H1 (cell line): ENCODE data around the gene FRMD4B. TPM values are rescaled to one million over a fixed set of nuclear protein-coding genes. Genes with fewer than 3 reads are reported as not detected.

Source experiments
- BACH1 ChIP-seq: IDR thresholded peaks from 2 replicates; pipeline ENCODE4 v1.6.1; 2012; ENCODE audit warnings: low read length, improper control_type of control experiment
- RXRA ChIP-seq: IDR thresholded peaks from 2 replicates; pipeline ENCODE4 v1.6.1; 2011; ENCODE audit warnings: low read depth, mild to moderate bottlenecking, low read length, moderate library complexity; ENCODE audit not compliant: insufficient read depth
- polyA plus RNA-seq, 7 experiments: library from polyadenylated mRNA; depleted of rRNA in 3 of 7; stranded (reverse) in 5 of 7; unstranded in 2 of 7; fragments of >200 nt in 5 of 7; fragments of 200-250 nt in 2 of 7; gene quantifications; 1 replicate in 5 of 7; 2 replicates in 1 of 7; 4 replicates in 1 of 7; pipeline versions ENCODE4 v1.2.1 to v1.2.3, GENCODE V29; 2011 to 2013; ENCODE audit warnings: missing spikeins in 2 of 7, mixed read lengths in 2 of 7
- total RNA-seq: library from RNA; stranded (reverse); fragmentation: NEBNext Ultra II Directional; extraction: Animal tissue kit (Norgen Biotek cat#: 25700); gene quantifications from 2 replicates; pipeline ENCODE4 v1.2.1, GENCODE V29; 2021
- TF ChIP-seq, protein P1 (sequence below): IDR thresholded peaks from 2 replicates; pipeline ENCODE4 v1.6.1; 2012; ENCODE audit warnings: low read length, inconsistent platforms

Gene FRMD4B
- total and polyA plus RNA-seq, 2 of the 8 experiments (the other 6 are each of a cell fraction or from before 2014, with no cell fraction given): 2.7 to 7.2 TPM

DNA sequence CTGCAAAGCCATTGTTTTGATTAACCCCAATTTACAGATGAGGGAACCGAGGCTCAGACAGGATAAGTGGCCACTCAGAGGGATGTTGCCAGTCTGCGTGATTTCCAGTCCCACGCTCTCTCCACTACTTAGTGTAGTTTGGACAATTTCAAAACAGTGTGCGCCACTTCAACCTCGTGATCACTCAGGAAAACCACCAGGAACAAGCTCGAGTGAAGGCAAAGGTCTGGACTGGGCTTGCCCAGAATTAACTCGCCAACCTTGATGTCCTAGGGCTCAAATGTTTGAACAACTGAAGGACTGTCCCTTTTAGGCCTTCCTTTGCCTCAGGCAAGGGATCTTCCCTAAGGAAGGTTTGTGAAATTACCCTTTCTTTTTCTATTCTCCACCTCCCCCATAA is 139.3 kb downstream of the FRMD4B start (continued):
- TF ChIP-seq RXRA (no peak), BACH1 (no peak)
- TF ChIP-seq, protein P1, sequence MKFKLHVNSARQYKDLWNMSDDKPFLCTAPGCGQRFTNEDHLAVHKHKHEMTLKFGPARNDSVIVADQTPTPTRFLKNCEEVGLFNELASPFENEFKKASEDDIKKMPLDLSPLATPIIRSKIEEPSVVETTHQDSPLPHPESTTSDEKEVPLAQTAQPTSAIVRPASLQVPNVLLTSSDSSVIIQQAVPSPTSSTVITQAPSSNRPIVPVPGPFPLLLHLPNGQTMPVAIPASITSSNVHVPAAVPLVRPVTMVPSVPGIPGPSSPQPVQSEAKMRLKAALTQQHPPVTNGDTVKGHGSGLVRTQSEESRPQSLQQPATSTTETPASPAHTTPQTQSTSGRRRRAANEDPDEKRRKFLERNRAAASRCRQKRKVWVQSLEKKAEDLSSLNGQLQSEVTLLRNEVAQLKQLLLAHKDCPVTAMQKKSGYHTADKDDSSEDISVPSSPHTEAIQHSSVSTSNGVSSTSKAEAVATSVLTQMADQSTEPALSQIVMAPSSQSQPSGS: no peak
